Measurements from ENCODE around the gene PKHD1.

Gene PKHD1

DNA sequence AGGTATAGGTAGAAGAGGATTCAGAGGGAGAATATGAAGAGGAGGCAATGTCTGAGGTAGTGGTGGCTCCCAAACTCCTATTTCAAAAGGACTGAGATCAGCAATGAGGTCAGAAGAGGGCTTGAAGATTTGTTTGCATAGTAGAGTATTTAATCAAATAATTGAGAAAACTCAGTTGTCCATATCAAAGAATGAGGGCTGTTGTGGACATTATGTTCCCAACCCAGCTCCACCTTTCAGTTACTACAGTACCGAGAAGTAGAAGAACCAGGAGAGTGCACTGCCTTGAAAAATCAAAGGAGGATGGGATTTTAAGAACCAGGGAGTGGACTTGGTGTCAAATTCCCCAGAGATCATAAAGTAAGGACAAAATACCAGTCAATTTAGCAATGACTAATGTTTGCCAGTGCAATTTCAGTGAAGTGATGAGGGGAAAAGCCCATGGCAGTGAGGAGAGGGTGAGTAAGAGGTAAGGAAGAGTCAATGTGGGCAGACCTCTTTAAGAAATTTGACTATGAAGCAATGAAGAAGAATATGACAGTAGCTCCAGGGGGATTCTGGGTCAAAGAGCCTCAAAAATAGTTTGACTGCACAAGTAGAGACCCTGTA lies 382.4 kb downstream of the PKHD1 start:
- DNase-seq (ENCODE audit: low read depth in 1 of 2, low spot score in 1 of 2): no peak
- Histone ChIP-seq H3K27ac (replicated peaks) (no peak overlapping the region), H3K27me3 (ENCODE audit: insufficient read depth, poor library complexity, severe bottlenecking) (no peaks in the 10 kb centered on the region), H3K4me3 (replicated peaks; ENCODE audit: insufficient read depth, low read length) (no peak overlapping the region)
- TF ChIP-seq GABPA (IDR thresholded peaks at IDR 0.05; ENCODE audit: low read depth): no peak
- no peak for TF ChIP-seq POLR2AphosphoS5 (IDR thresholded peaks at IDR 0.05; ENCODE audit: low read depth)
- TF ChIP-seq, protein P1, sequence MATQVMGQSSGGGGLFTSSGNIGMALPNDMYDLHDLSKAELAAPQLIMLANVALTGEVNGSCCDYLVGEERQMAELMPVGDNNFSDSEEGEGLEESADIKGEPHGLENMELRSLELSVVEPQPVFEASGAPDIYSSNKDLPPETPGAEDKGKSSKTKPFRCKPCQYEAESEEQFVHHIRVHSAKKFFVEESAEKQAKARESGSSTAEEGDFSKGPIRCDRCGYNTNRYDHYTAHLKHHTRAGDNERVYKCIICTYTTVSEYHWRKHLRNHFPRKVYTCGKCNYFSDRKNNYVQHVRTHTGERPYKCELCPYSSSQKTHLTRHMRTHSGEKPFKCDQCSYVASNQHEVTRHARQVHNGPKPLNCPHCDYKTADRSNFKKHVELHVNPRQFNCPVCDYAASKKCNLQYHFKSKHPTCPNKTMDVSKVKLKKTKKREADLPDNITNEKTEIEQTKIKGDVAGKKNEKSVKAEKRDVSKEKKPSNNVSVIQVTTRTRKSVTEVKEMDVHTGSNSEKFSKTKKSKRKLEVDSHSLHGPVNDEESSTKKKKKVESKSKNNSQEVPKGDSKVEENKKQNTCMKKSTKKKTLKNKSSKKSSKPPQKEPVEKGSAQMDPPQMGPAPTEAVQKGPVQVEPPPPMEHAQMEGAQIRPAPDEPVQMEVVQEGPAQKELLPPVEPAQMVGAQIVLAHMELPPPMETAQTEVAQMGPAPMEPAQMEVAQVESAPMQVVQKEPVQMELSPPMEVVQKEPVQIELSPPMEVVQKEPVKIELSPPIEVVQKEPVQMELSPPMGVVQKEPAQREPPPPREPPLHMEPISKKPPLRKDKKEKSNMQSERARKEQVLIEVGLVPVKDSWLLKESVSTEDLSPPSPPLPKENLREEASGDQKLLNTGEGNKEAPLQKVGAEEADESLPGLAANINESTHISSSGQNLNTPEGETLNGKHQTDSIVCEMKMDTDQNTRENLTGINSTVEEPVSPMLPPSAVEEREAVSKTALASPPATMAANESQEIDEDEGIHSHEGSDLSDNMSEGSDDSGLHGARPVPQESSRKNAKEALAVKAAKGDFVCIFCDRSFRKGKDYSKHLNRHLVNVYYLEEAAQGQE (IDR thresholded peaks at IDR 0.05; ENCODE audit: insufficient replicate concordance, low read depth): no peak
- TF ChIP-seq, protein P2, sequence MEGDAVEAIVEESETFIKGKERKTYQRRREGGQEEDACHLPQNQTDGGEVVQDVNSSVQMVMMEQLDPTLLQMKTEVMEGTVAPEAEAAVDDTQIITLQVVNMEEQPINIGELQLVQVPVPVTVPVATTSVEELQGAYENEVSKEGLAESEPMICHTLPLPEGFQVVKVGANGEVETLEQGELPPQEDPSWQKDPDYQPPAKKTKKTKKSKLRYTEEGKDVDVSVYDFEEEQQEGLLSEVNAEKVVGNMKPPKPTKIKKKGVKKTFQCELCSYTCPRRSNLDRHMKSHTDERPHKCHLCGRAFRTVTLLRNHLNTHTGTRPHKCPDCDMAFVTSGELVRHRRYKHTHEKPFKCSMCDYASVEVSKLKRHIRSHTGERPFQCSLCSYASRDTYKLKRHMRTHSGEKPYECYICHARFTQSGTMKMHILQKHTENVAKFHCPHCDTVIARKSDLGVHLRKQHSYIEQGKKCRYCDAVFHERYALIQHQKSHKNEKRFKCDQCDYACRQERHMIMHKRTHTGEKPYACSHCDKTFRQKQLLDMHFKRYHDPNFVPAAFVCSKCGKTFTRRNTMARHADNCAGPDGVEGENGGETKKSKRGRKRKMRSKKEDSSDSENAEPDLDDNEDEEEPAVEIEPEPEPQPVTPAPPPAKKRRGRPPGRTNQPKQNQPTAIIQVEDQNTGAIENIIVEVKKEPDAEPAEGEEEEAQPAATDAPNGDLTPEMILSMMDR (IDR thresholded peaks at IDR 0.05; ENCODE audit: insufficient read depth, low read length): no peak
- no peak for TF ChIP-seq SPI1 (IDR thresholded peaks at IDR 0.05; ENCODE audit: borderline replicate concordance, low read depth)

DNA sequence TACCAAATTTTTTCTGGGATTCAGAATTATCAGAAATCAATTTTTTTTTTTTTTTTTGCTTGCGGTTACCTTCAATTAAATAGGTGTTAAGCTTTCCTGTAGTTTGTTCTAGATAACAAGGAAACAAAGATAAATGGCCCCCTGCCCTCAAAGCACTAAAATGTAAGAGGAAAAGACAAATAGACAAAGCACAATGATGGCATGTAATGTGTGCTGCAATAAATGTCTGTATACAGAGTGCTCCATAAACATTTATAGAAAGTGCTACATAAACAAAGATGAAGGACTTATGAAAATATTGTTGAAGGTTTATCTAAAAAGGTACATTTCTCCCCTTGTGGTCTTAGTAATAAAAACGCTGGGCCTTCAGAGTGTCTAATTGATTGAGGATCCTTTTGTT lies 384.6 kb downstream of the PKHD1 start:
- Histone ChIP-seq H3K27ac (replicated peaks) (no peak overlapping the region), H3K27me3 (ENCODE audit: insufficient read depth, poor library complexity, severe bottlenecking) (no peaks in the 10 kb centered on the region), H3K4me3 (replicated peaks; ENCODE audit: insufficient read depth, low read length) (no peak overlapping the region)
- DNase-seq (ENCODE audit: low read depth in 1 of 2, low spot score in 1 of 2): no peak
- TF ChIP-seq SPI1 (IDR thresholded peaks at IDR 0.05; ENCODE audit: borderline replicate concordance, low read depth) (no peak), GABPA (IDR thresholded peaks at IDR 0.05; ENCODE audit: low read depth) (no peak), POLR2AphosphoS5 (IDR thresholded peaks at IDR 0.05; ENCODE audit: low read depth) (no peak)
- TF ChIP-seq, protein P1 (IDR thresholded peaks at IDR 0.05; ENCODE audit: insufficient replicate concordance, low read depth): no peak
- TF ChIP-seq, protein P2 (IDR thresholded peaks at IDR 0.05; ENCODE audit: insufficient read depth, low read length): no peak

DNA sequence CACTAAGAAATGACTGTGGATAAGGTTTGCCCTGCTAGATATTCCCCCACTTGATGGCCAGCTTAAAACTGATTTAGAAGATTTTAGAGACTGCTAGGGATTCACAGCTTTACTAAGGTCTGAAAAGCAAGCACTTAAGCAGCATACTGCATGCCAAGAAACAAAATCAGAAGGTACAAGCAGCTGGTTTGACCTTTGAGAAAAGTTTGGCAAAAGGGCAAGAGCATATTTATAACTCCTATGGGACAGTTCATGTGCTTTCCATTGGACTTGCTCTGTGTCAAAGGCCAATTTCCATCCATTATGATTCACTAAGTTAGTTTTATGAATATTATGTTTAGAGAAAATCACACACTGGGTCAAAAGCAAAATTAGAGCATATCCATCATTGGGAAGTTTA lies 402.8 kb downstream of the PKHD1 start:
- Histone ChIP-seq H3K27me3 (ENCODE audit: insufficient read depth, poor library complexity, severe bottlenecking) (no peaks in the 10 kb centered on the region), H3K4me3 (replicated peaks; ENCODE audit: insufficient read depth, low read length) (no peak overlapping the region), H3K27ac (replicated peaks) (no peak overlapping the region)
- no peak for DNase-seq (ENCODE audit: low read depth in 1 of 2, low spot score in 1 of 2)
- TF ChIP-seq, protein P2 (IDR thresholded peaks at IDR 0.05; ENCODE audit: insufficient read depth, low read length): no peak
- TF ChIP-seq POLR2AphosphoS5 (IDR thresholded peaks at IDR 0.05; ENCODE audit: low read depth) (no peak), SPI1 (IDR thresholded peaks at IDR 0.05; ENCODE audit: borderline replicate concordance, low read depth) (no peak), GABPA (IDR thresholded peaks at IDR 0.05; ENCODE audit: low read depth) (no peak)
- TF ChIP-seq, protein P1 (IDR thresholded peaks at IDR 0.05; ENCODE audit: insufficient replicate concordance, low read depth): no peak

All from HL-60 (cell line).